T follicular helper cell (primary cell): ENCODE measurements around the gene KLHL29.

Source experiments
- DNase-seq: peaks from one replicate; pipeline ENCODE4 v3.0.0-alpha.2; 2020; ENCODE audit warnings: low read depth

KLHL29 gene

GRCh38 chr2:23476786-23477185 lies 91.8 kb downstream of the KLHL29 start:
- no peak for DNase-seq

GRCh38 chr2:23477392-23477791 lies 92.4 kb downstream of the KLHL29 start:
- no peak for DNase-seq

- DNase-seq: no peak
Observed at GRCh38 chr2:23478087-23478932, 93.3 kb downstream of the KLHL29 start.

DNA sequence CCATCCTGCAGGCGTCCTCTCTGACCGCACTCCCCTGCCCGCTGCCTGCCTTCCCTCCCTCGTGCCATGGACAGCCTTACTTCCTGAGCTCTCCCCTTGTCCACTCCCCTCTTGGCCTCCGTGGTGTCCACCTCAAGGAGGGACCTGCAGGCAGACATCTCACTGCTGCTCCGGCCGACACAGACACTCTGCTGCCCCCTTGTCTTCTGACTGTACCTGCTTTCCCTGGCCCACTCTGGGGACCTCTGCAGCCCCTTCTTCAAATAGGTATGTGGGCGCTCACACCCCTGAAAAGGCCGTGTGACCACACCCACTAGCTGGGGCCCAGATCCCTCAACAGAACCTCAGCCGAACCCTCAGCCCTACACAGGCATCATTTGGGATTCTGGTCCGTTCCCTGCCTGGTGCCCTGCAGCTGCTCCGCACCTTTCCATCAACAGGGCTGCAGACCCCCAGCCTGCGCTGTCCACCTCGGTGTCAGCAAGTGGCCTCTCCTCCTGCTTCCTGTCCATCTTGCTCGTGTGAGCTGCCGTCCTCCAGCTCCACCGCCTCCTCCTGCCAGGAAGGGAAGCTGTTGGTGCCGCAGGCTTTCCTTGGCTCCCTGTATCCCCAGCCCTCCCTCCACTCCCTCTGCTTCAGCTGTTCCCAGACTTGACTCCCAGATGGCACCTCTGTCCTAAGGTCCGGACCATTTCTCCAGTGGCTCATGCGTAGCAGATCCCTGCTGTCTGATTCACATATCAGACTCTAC lies 94.1 kb downstream of the KLHL29 start:
- no peak for DNase-seq

DNA sequence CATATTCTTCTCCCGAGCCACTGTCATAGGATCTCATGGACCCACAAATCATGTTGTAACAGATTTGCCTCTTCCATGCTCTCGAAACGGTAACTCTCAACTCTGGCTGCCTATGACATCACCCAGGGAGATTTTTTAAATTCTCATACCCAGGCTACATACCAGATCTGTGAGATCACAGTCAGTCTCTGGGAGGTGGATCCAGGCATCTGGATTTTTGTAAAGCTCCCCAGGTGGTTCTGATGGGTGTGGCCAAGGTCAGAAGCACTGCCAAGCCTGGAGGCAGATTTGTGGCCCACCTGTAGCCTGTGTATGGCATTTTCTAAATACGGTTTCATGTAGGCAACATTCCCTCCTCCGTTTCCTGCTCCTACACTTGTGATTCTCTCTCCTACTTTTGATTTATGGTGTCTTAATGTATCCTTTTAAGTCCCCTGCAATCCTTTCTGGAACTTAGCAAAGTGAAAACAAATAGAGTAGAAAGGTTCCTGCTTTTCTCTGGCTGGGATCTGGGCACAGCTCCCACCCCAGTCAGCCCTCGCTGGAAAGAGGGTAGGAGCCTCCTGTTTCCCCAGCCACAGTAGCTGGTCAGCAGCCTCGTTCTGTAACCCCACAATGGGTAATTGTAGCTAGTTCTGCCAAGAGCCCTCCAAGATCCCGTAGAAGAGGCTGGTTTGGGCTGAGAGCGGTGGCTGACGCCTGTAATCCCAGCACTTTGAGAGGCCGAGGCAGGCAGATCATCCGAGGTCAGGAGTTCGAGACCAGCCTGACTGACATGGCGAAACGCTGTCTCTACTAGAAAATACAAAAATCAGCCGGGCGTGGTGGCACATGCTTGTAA lies 96.2 kb downstream of the KLHL29 start:
- no peak for DNase-seq

DNA sequence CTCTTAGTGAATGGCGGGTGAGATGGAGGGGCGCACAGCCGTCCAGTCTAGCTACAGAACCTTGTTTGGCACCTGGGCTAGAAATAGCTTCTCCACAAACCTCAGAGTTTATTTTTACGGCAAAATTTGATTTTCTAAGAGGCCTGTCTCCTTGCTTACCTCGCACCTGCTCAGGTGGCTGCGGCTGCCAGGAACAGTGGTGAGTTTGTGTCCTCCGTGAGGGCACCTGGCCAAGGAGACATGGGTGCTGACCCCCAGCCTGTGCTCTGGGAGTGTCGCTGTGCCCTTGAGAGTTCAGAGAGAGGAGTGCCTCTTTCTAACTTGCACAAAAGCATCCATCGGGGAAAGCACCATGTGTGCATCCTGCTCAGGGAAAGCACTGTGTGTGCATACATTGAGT lies 97.2 kb downstream of the KLHL29 start:
- DNase-seq: no peak

DNA sequence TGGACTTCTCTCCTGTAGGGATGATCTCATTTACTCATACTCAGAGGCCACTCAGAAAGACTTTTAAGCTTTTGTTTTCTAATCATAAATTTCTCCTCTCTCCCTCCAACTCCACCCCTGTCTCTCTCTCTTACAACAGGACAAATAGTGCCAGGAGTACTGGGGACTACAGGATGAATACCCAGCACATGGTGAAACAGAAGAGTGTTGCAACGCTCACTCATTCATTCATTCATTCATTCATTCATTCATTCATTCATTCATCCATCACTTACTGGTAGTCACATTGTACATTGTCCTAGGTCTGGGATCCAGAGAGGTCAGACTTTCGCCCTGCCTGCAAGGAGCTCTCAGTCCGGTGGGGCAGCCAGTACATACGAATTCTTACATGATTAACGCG lies 97.6 kb downstream of the KLHL29 start:
- no peak for DNase-seq

GRCh38 chr2:23483791-23484190 lies 98.8 kb downstream of the KLHL29 start:
- no peak for DNase-seq

GRCh38 chr2:23484275-23484674 lies 99.3 kb downstream of the KLHL29 start:
- no peak for DNase-seq

GRCh38 chr2:23484767-23485166 lies 99.8 kb downstream of the KLHL29 start:
- no peak for DNase-seq

GRCh38 chr2:23485261-23485660 lies 100.3 kb downstream of the KLHL29 start:
- DNase-seq: no peak

DNA sequence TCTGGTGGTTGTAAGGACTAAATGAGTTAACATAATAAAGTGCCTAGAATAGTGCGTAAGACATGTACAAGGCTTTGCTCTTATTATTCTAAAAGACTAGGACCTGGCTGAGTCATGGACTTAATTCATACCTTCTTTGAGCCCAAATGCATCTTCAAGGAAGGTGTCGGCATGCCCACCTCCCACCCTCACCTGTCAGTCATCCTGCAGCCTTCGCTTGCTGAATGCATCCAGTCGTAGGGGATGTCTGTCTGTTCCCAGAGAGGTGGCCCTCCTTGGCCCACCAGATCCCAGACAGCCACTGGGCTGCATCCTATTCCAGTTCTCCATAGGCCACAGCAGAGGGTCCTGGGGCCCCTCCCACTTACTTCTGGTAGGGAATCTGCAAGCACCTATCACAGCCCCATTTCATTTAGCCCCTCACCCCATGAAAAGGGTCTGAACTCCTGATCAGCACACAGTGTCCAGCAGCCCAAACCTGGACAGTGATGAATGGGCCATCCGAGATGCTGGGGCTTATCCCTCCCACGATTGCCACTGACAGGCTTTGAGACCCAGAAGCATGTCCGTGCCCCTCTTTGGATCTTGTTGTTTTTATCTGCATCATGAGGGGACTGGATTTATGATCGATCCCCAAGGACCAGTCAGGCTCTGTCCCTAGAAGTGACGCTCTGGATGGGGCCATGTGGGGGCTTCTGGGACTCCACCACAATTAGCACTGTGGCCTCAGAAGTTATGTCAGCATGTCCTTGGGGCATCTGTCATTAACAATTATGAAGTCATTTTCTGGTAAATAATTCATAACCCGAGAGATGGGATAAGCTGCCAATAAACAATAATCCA lies 101.1 kb downstream of the KLHL29 start:
- no peak for DNase-seq

DNA sequence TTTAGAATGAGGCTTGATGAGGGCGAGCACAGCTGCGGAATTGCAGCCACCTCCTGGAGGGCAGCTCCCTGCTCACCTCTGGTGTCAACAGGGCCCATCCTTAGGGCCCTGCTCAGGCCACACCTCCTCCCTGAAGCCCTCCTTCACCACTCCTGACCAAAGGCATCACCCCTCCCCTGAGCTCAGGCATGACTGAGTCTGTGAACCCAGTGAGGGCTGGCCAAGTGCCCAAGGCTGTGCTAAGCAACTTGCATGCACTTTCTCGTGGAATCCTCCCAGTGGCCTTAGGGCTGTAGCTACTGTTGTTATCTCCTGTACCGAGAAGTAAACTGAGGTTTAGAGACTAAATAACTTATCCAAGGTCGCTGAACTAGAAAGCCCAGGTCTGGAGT lies 101.7 kb downstream of the KLHL29 start:
- no peak for DNase-seq

GRCh38 chr2:23487735-23488492 lies 102.9 kb downstream of the KLHL29 start:
- DNase-seq: no peak

DNA sequence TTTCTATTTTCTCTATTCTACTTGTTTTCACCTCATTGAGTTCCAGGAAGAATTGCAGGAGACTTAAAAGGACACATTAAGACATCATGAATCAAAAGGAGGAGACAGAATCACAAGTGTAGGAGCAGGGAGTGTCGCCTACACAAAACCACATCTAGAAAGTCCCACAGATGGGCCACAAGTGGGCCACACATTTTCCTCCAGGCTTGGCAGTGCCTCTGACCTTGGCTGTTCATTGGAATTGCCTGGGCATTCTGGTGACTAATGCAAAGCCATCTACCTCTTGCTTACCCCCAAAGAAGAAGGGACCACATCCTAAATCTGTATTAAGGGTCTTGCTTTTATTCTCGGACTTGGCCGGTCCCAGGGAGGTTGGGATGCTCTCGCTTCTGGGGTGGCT lies 103.6 kb downstream of the KLHL29 start:
- no peak for DNase-seq

DNA sequence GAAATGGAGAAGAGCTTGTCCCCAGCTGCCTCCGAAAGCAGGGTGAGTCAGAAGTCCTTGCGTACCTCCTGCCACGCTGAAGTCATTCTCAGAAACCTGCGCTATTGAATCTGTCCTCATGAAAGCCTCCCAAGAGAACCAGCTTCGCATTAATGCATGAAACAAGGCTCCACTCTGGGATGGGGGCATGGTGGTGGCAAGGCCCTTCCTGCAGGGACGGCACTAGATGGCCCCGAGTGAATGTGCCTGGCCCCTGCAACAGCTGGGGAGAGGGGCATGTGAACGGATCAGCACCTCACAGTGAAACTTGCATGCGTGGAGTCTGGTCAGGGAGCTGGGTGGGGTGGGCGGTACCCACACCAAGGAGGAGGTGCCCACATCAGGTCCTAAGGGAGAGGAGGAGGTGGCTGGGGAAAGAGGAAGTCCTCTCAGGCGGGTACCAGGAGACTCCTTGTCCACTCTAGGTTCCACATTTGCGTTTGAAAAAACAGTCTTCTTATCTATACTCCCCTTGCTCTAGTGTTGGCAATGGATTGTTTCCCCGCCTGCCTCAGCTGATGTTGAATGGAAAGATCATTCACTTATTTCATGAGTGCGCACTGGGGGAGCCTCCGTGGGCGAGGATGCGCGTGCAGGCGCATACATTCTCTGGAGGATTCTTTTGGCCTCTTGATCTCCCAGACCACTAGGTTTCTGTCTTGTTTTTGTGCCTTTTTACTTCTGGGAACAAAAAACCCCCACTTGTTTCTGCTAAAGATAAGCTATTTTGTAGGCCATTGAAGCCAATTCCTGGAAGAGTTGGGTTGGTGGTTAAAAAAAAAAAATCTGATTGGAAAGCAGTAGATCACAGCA lies 104.7 kb downstream of the KLHL29 start:
- no peak for DNase-seq

- no peak for DNase-seq
Observed at GRCh38 chr2:23491591-23492336, 106.8 kb downstream of the KLHL29 start.

GRCh38 chr2:23492337-23492675 lies 107.3 kb downstream of the KLHL29 start:
- DNase-seq: no peak

GRCh38 chr2:23492921-23493320 lies 107.9 kb downstream of the KLHL29 start:
- DNase-seq: no peak
